Duodenal mucosa (tissue), 2 donors: ENCODE measurements around the gene LRCH1.
"Not testable (repeated sequence)": the region's sequence is repeated elsewhere in the genome, so short reads cannot be mapped to it uniquely, and the experiment has no call there.

ENCODE experiments used
- H3K27ac ChIP-seq: one replicate; pipeline ENCODE4 v1.7.0; 2013; ENCODE audit warnings: low read depth, low read length
- H3K27me3 ChIP-seq, 2 donors: one replicate each; pipeline ENCODE4 v1.7.0; 2013; ENCODE audit warnings: low read length in 2 of 2, control low read depth in 1 of 2; ENCODE audit not compliant: insufficient read depth in 2 of 2, control insufficient read depth in 1 of 2
- H3K36me3 ChIP-seq, 2 donors: one replicate each; pipeline ENCODE4 v1.7.0; 2013; ENCODE audit warnings: low read length in 2 of 2, control low read depth in 1 of 2; ENCODE audit not compliant: insufficient read depth in 2 of 2, control insufficient read depth in 1 of 2
- H3K4me1 ChIP-seq, 2 donors: one replicate each; pipeline ENCODE4 v1.7.0; 2013; ENCODE audit warnings: low read length in 2 of 2, control low read depth in 1 of 2; ENCODE audit not compliant: insufficient read depth in 2 of 2, control insufficient read depth in 1 of 2
- H3K4me3 ChIP-seq, 2 donors: one replicate each; pipeline ENCODE4 v1.7.0; 2013; ENCODE audit warnings: low read length in 2 of 2, low read depth in 1 of 2
- H3K9ac ChIP-seq, 2 donors: one replicate each; pipeline ENCODE4 v1.7.0; 2013; ENCODE audit warnings: low read length in 2 of 2, low read depth in 1 of 2
- H3K9me3 ChIP-seq, 2 donors: one replicate each; pipeline ENCODE4 v1.7.0; 2013; ENCODE audit warnings: low read length in 2 of 2, control low read depth in 1 of 2; ENCODE audit not compliant: control insufficient read depth in 1 of 2

Gene LRCH1

GRCh38 chr13:46751811-46752635 lies 199.1 kb downstream of the LRCH1 start:
- Histone ChIP-seq H3K27ac (no peak overlapping the region), H3K36me3 (peaks cover 13 to 30% of the 10 kb centered on the region in 2 donors)

GRCh38 chr13:46753137-46753536 lies 200.2 kb downstream of the LRCH1 start:
- Histone ChIP-seq H3K9me3 (no peaks in the 10 kb centered on the region), H3K27ac (no peak overlapping the region), H3K4me3 (no peak overlapping the region), H3K36me3 (peaks cover 13 to 24% of the 10 kb centered on the region in 2 donors), H3K4me1 (peaks cover 4 to 5% of the 10 kb centered on the region in 2 donors), H3K27me3 (no peaks in the 10 kb centered on the region), H3K9ac (no peak overlapping the region)

More at GRCh38 chr13:46751811-46752635, 199.1 kb downstream of the LRCH1 start:
- Histone ChIP-seq H3K9me3 (no peaks in the 10 kb centered on the region), H3K9ac (no peak overlapping the region), H3K4me1 (peaks cover 3 to 5% of the 10 kb centered on the region in 2 donors), H3K27me3 (no peaks in the 10 kb centered on the region), H3K4me3 (no peak overlapping the region)

GRCh38 chr13:46753917-46754316 lies 200.9 kb downstream of the LRCH1 start:
- Histone ChIP-seq H3K27ac (no peak overlapping the region), H3K36me3 (peaks cover 9 to 18% of the 10 kb centered on the region in 2 donors), H3K9me3 (no peaks in the 10 kb centered on the region), H3K4me1 (peaks cover 4 to 5% of the 10 kb centered on the region in 2 donors), H3K27me3 (no peaks in the 10 kb centered on the region), H3K4me3 (no peak overlapping the region), H3K9ac (no peak overlapping the region)

- peaks cover 6 to 12% of the 10 kb centered on the region in 2 donors for H3K36me3 ChIP-seq
- H3K9ac ChIP-seq, result no peak overlapping the region
- no peak overlapping the region for H3K4me3 ChIP-seq
- no peaks in the 10 kb centered on the region for H3K27me3 ChIP-seq
- H3K9me3 ChIP-seq, result no peaks in the 10 kb centered on the region
- no peak overlapping the region for H3K27ac ChIP-seq
- peaks cover 4 to 6% of the 10 kb centered on the region in 2 donors for H3K4me1 ChIP-seq
Observed at GRCh38 chr13:46754812-46755211, 201.8 kb downstream of the LRCH1 start.

- H3K9ac ChIP-seq, H3K4me3 ChIP-seq, H3K27ac ChIP-seq, H3K27me3 ChIP-seq, H3K9me3 ChIP-seq, H3K36me3 ChIP-seq: not testable (repeated sequence)
- peaks cover 4 to 11% of the 10 kb centered on the region in 2 donors for H3K4me1 ChIP-seq
Observed at GRCh38 chr13:46755508-46755907, 202.5 kb downstream of the LRCH1 start.

- peaks cover 4 to 7% of the 10 kb centered on the region in 2 donors for H3K4me1 ChIP-seq
- no peak overlapping the region for H3K9ac ChIP-seq
- H3K27me3 ChIP-seq, result no peaks in the 10 kb centered on the region
- no peak overlapping the region for H3K27ac ChIP-seq
- H3K4me3 ChIP-seq, result no peak overlapping the region
- no peaks in the 10 kb centered on the region for H3K9me3 ChIP-seq
- H3K36me3 ChIP-seq, result peaks cover 2 to 3% of the 10 kb centered on the region in 2 donors
Observed at GRCh38 chr13:46756977-46757376, 204.0 kb downstream of the LRCH1 start.

GRCh38 chr13:46757640-46758039 lies 204.7 kb downstream of the LRCH1 start:
- Histone ChIP-seq H3K4me1 (peaks cover 4 to 7% of the 10 kb centered on the region in 2 donors), H3K36me3 (no peaks in the 10 kb centered on the region), H3K9ac (no peak overlapping the region), H3K9me3 (no peaks in the 10 kb centered on the region), H3K27ac (no peak overlapping the region), H3K4me3 (no peak overlapping the region), H3K27me3 (no peaks in the 10 kb centered on the region)

- H3K4me1 ChIP-seq, result peaks cover 4 to 7% of the 10 kb centered on the region in 2 donors
- no peak overlapping the region for H3K9ac ChIP-seq
- H3K36me3 ChIP-seq, result no peaks in the 10 kb centered on the region
- no peaks in the 10 kb centered on the region for H3K27me3 ChIP-seq
- no peaks in the 10 kb centered on the region for H3K9me3 ChIP-seq
- no peak overlapping the region for H3K4me3 ChIP-seq
- H3K27ac ChIP-seq, result no peak overlapping the region
Observed at GRCh38 chr13:46759846-46760245, 206.9 kb downstream of the LRCH1 start.

- Histone ChIP-seq H3K27me3 (no peaks in the 10 kb centered on the region), H3K9me3 (no peaks in the 10 kb centered on the region), H3K36me3 (no peaks in the 10 kb centered on the region), H3K4me3 (no peak overlapping the region), H3K4me1 (peaks cover 4 to 7% of the 10 kb centered on the region in 2 donors), H3K9ac (no peak overlapping the region), H3K27ac (no peak overlapping the region)
Observed at GRCh38 chr13:46761174-46761573, 208.2 kb downstream of the LRCH1 start.

- Histone ChIP-seq H3K4me1 (peaks cover 2 to 7% of the 10 kb centered on the region in 2 donors), H3K9me3 (no peaks in the 10 kb centered on the region), H3K27ac (no peak overlapping the region)
Observed at GRCh38 chr13:46761866-46762265, 208.9 kb downstream of the LRCH1 start.

More at GRCh38 chr13:46761866-46762265, 208.9 kb downstream of the LRCH1 start:
- Histone ChIP-seq H3K9ac (no peak overlapping the region), H3K4me3 (no peak overlapping the region), H3K27me3 (no peaks in the 10 kb centered on the region), H3K36me3 (no peaks in the 10 kb centered on the region)
